Lower lobe of right lung (tissue), 2 donors: ENCODE results near the gene GRM8. TPM values are rescaled to one million over a fixed set of nuclear protein-coding genes. Genes with fewer than 3 reads are reported as not detected.

ENCODE experiments used
- ATAC-seq, 2 donors: fragments of 200-7000 bp; cut with Tn5 transposase; one replicate each; pipeline ENCODE4 v1.9.1; 2020 to 2022; ENCODE audit warnings: mild to moderate bottlenecking in 2 of 2, moderate library complexity in 2 of 2
- DNase-seq: peaks from one replicate; pipeline ENCODE4 v3.0.0-alpha.2; 2020
- H3K27ac ChIP-seq: fragments of 200-600 bp; one replicate; pipeline ENCODE4 v1.8.0; 2022
- H3K27me3 ChIP-seq: fragments of 200-600 bp; one replicate; pipeline ENCODE4 v1.8.0; 2022; ENCODE audit warnings: low read depth
- H3K36me3 ChIP-seq: fragments of 200-600 bp; one replicate; pipeline ENCODE4 v1.8.0; 2022; ENCODE audit warnings: mild to moderate bottlenecking
- H3K4me1 ChIP-seq: fragments of 200-600 bp; one replicate; pipeline ENCODE4 v1.8.0; 2022
- H3K4me3 ChIP-seq: fragments of 200-600 bp; one replicate; pipeline ENCODE4 v1.8.0; 2022; ENCODE audit warnings: mild to moderate bottlenecking
- H3K9me3 ChIP-seq: fragments of 200-600 bp; one replicate; pipeline ENCODE4 v1.8.0; 2022
- intact Hi-C: fragments of 100-400 bp; cut with DNase I; formaldehyde crosslinking; loops from one replicate; pipeline ENCODE4 v1.11.0; 2022
- total RNA-seq: library from RNA; stranded (reverse); fragmentation: NEBNext Ultra II Directional; extraction: Animal tissue kit (Norgen Biotek cat#: 25700); gene quantifications from one replicate; pipeline ENCODE4 v1.2.1, GENCODE V29; 2021
- TF ChIP-seq, protein P1 (sequence below): fragments of 200-600 bp; IDR thresholded peaks from one replicate; pipeline ENCODE4 v1.8.0; 2022; ENCODE audit warnings: antibody characterized with exemption, mild to moderate bottlenecking
- donor health status: DM: no; HTN: yes; CAD: no; lungs with severe emphysema.

Gene GRM8
- total RNA-seq, 1 donor from 2014 or later = not detected

DNA sequence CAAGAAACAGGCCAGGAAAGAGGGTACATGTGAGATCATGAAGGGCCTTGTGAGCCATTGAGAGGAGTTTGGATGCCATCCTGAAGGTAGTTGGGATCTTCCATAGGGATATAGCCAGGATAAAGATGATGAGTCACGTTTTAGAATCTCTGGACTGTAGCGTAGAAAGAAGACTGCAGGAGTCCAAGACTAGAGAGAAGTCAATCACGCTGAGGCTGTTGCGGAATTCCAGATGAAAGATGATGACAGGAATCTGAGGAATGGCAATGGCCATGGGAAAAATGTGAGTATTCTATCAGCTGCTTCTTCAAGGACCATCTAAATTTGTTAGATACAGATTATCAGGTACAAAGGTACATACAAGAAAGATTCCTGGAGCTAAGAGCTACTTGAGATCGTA is 711.3 kb downstream of the GRM8 start:
- Histone ChIP-seq H3K9me3 (no peaks in the 10 kb centered on the region), H3K36me3 (no peaks in the 10 kb centered on the region), H3K4me1 (no peaks in the 10 kb centered on the region), H3K27ac (no peak overlapping the region), H3K27me3 (no peaks in the 10 kb centered on the region), H3K4me3 (no peak overlapping the region)
- intact Hi-C loops = no loop called here
- TF ChIP-seq, protein P1, sequence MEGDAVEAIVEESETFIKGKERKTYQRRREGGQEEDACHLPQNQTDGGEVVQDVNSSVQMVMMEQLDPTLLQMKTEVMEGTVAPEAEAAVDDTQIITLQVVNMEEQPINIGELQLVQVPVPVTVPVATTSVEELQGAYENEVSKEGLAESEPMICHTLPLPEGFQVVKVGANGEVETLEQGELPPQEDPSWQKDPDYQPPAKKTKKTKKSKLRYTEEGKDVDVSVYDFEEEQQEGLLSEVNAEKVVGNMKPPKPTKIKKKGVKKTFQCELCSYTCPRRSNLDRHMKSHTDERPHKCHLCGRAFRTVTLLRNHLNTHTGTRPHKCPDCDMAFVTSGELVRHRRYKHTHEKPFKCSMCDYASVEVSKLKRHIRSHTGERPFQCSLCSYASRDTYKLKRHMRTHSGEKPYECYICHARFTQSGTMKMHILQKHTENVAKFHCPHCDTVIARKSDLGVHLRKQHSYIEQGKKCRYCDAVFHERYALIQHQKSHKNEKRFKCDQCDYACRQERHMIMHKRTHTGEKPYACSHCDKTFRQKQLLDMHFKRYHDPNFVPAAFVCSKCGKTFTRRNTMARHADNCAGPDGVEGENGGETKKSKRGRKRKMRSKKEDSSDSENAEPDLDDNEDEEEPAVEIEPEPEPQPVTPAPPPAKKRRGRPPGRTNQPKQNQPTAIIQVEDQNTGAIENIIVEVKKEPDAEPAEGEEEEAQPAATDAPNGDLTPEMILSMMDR = no peak
- no peak for ATAC-seq
- no peak for DNase-seq

DNA sequence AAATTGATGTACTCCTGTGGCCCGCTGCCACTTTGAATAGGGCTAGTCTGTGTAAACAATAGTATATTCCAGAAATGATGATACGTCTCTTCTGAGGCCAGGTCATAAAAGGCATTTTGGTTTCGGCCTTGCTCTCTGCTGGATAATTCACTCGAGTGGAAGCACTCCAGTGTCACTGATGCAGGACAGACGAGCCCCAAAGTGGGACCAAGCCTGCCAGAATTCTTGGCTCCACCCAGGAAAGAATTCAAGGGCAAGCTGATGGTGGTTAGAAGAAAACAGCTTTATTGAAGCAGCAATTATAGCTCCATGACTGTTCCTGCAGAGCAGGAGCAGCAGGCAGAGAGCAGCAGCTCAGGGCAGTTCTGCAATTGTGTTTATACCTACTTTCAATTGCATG is 717.6 kb downstream of the GRM8 start:
- Histone ChIP-seq H3K27me3 (no peaks in the 10 kb centered on the region), H3K4me1 (no peaks in the 10 kb centered on the region), H3K9me3 (no peaks in the 10 kb centered on the region), H3K36me3 (no peaks in the 10 kb centered on the region), H3K4me3 (no peak overlapping the region), H3K27ac (no peak overlapping the region)
- no peak for ATAC-seq
- intact Hi-C loops = no loop called here
- DNase-seq = no peak
- TF ChIP-seq, protein P1 = no peak

DNA sequence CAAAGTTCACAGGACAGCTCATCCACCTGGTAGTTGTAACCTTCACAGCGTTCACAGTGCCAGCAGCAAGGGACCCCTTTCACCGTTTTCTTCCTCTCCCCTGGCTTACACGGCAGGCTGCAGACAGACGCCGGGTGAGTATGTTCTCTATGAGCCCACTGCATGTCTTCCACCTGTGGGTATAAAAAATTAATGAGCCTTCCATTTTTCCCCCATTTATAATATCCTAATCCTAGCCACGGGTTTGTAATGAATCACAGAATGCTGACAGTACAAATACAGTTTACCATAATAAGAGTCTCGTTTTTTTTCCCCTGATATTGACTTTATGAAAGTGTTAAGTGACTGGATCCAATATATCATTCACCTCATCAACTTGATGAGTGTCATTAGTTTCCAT is 719.0 kb downstream of the GRM8 start:
- H3K9me3 ChIP-seq = no peaks in the 10 kb centered on the region
- no peaks in the 10 kb centered on the region for H3K27me3 ChIP-seq
- ATAC-seq (no peak), DNase-seq (no peak)
- no peaks in the 10 kb centered on the region for H3K4me1 ChIP-seq
- H3K36me3 ChIP-seq = no peaks in the 10 kb centered on the region
- H3K4me3 ChIP-seq = no peak overlapping the region
- no peak overlapping the region for H3K27ac ChIP-seq
- TF ChIP-seq, protein P1 = no peak
- intact Hi-C loops = no loop called here

DNA sequence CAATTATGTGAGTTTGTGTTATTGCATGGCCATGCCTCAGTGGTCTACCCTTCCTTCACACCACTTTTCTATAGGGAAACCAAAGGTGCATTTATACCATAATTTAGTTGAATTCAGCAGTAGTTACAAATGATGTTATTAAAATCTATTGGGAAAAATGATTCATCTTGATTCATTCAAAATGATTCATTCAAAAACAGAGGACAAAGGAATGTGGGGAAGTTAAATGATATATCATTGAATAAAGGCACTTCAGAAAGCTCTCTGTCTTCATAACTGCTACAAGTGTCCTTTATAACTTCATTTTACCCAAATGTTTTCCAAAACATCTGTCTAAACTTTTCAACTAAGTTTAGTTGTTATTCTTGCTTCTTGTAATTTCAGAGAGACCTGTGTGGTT is 722.9 kb downstream of the GRM8 start:
- Histone ChIP-seq H3K4me1 (no peaks in the 10 kb centered on the region), H3K36me3 (no peaks in the 10 kb centered on the region), H3K27me3 (no peaks in the 10 kb centered on the region), H3K9me3 (no peaks in the 10 kb centered on the region), H3K27ac (no peak overlapping the region), H3K4me3 (no peak overlapping the region)
- DNase-seq (no peak), ATAC-seq (no peak)
- intact Hi-C loops = no loop called here
- TF ChIP-seq, protein P1 = no peak

DNA sequence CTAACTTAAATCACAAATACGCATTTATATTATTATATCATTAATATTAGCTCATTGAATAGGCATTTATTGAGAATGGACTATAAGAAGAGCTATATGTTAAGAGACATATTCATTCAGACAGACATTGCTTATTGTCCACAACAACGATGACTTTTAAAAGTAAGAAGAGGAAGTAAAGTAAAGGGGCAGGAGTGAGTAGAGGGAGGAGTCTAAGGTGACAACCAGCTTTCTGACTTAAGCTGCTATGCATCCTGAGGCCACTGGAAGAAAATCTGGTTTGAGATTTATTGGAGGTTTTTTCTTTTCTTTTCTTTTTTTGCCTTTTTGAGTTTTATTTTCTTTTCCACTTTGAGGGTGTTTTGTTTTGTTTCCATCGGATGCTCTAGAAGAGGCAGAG is 723.5 kb downstream of the GRM8 start:
- ATAC-seq (no peak), DNase-seq (no peak)
- Histone ChIP-seq H3K27ac (no peak overlapping the region), H3K27me3 (no peaks in the 10 kb centered on the region), H3K4me1 (no peaks in the 10 kb centered on the region), H3K36me3 (no peaks in the 10 kb centered on the region), H3K4me3 (no peak overlapping the region), H3K9me3 (no peaks in the 10 kb centered on the region)
- intact Hi-C loops = no loop called here
- TF ChIP-seq, protein P1 = no peak

DNA sequence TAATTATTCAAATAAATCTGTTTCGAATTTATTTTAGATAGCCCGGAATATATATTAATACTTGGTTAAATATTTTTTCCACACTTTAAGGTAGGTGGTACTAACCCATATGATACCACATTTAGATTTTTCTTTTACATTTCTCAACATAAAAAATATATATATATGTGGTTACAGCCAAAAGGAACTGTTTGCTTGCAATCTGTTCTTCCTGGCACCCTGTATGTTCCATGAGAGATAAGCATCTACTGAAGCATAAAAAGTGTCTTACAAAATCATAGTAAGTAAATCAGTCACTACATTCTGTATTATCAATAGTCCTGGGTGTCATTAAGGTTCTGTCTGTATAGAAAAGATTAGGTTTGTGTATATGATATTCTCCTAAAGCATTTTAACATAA is 726.8 kb downstream of the GRM8 start:
- intact Hi-C loops = no loop called here

More for the DNA sequence above, 726.8 kb downstream of the GRM8 start:
- no peaks in the 10 kb centered on the region for H3K36me3 ChIP-seq
- no peak overlapping the region for H3K27ac ChIP-seq
- TF ChIP-seq, protein P1 = no peak
- H3K9me3 ChIP-seq = no peaks in the 10 kb centered on the region
- DNase-seq = no peak
- no peaks in the 10 kb centered on the region for H3K4me1 ChIP-seq
- H3K4me3 ChIP-seq = no peak overlapping the region
- ATAC-seq = no peak
- no peaks in the 10 kb centered on the region for H3K27me3 ChIP-seq
